Activated T-cell treated with anti-CD3 and anti-CD28 coated beads, Interleukin-2, amount 50 U/mL, for 48 hours (primary cell): ENCODE results near the gene TIMM9.
A peak's percentile ranks its signal among the peaks of the same experiment; 100 is the strongest.
"Not testable (repeated sequence)": the region's sequence is repeated elsewhere in the genome, so short reads cannot be mapped to it uniquely, and the experiment has no call there.

ENCODE experiments used
- DNase-seq, 2 experiments: peaks; one replicate each; pipeline ENCODE4 v3.0.0-alpha.2; 2020

Gene TIMM9

GRCh38 chr14:58397156-58397555, 30.2 kb downstream of the TIMM9 start:
- no peak for DNase-seq

GRCh38 chr14:58395812-58396788, 31.2 kb downstream of the TIMM9 start, which contains the start of gene TOMM20L:
Gene TOMM20L (plus strand): TSS chr14:58395930. CDS start chr14:58395958, 28 bp downstream.
- DNase-seq: peak; percentile 83 to 87

- no peak for DNase-seq
Observed at GRCh38 chr14:58395562-58395811, 31.8 kb downstream of the TIMM9 start.

- no peak for DNase-seq
Observed at GRCh38 chr14:58390830-58391229, 36.5 kb downstream of the TIMM9 start.

- no peak for DNase-seq
Observed at GRCh38 chr14:58376791-58377190, 50.5 kb downstream of the TIMM9 start.

GRCh38 chr14:58368956-58369355, 58.4 kb downstream of the TIMM9 start:
- no peak for DNase-seq

GRCh38 chr14:58367296-58367695, 60.0 kb downstream of the TIMM9 start:
- DNase-seq: no peak

- no peak for DNase-seq
Observed at GRCh38 chr14:58364316-58364715, 63.0 kb downstream of the TIMM9 start.

- no peak for DNase-seq
Observed at GRCh38 chr14:58362798-58363412, 64.4 kb downstream of the TIMM9 start.

- not testable (repeated sequence) for DNase-seq
Observed at GRCh38 chr14:58362272-58362671, 65.1 kb downstream of the TIMM9 start.
